ENCODE measurements around the gene RNF34. TPM values are rescaled to one million over a fixed set of nuclear protein-coding genes. Genes with fewer than 3 reads are reported as not detected.
"Not testable (repeated sequence)": the region's sequence is repeated elsewhere in the genome, so short reads cannot be mapped to it uniquely, and the experiment has no call there.

Gene RNF34
- total and polyA plus RNA-seq, 10 donors = 20.8 to 62.6 (median 52.0) TPM

GRCh38 chr12:121373755-121374154 is 26.2 kb upstream of the RNF34 start:
- TF ChIP-seq POLR2AphosphoS5 (IDR thresholded peaks at IDR 0.05) = no peak
- TF ChIP-seq, protein P1, sequence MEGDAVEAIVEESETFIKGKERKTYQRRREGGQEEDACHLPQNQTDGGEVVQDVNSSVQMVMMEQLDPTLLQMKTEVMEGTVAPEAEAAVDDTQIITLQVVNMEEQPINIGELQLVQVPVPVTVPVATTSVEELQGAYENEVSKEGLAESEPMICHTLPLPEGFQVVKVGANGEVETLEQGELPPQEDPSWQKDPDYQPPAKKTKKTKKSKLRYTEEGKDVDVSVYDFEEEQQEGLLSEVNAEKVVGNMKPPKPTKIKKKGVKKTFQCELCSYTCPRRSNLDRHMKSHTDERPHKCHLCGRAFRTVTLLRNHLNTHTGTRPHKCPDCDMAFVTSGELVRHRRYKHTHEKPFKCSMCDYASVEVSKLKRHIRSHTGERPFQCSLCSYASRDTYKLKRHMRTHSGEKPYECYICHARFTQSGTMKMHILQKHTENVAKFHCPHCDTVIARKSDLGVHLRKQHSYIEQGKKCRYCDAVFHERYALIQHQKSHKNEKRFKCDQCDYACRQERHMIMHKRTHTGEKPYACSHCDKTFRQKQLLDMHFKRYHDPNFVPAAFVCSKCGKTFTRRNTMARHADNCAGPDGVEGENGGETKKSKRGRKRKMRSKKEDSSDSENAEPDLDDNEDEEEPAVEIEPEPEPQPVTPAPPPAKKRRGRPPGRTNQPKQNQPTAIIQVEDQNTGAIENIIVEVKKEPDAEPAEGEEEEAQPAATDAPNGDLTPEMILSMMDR (IDR thresholded peaks at IDR 0.05 in 8 of 11, conservative IDR thresholded peaks at IDR 0.05 in 3 of 11) = no peak
- TF ChIP-seq POLR2A (IDR thresholded peaks at IDR 0.05) = no peak
- Histone ChIP-seq H3K4me1 (no peaks in the 10 kb centered on the region), H3K36me3 (no peaks in the 10 kb centered on the region), H3K9me3 (no peaks in the 10 kb centered on the region), H3K4me3 (no peak overlapping the region), H3K27ac (no peak overlapping the region), H3K27me3 (replicated peaks in 1 of 7) (no peaks in the 10 kb centered on the region)
- 65 to 80% (median 76%) methylated on average over 6 of the region's 6 CpGs for WGBS, 5 donors
- DNase-seq = no peak
- intact Hi-C loops (cut with DNase I; ENCODE audit: low total_unique reads) = no loop called here

DNA sequence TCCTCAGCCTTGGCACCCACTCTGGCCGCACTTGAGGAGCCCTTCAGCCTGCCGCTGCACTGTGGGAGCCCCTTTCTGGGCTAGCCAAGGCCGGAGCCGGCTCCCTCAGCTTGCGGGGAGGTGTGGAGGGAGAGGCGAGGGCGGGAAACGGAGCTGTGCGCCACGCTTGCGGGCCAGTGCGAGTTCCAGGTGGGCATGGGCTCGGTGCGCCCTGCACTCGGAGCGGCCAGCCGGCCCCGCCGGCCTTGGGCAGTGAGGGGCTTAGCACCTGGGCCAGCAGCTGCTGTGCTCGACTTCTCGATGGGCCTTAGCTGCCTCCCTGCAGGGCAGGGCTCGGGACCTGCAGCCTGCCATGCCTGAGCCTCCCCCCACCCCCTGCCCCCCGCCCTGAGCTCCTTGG is 25.6 kb upstream of the RNF34 start:
- H3K4me3 ChIP-seq; H3K4me1 ChIP-seq; intact Hi-C loops (cut with DNase I; ENCODE audit: low total_unique reads); H3K36me3 ChIP-seq; H3K27me3 ChIP-seq (replicated peaks in 1 of 7); DNase-seq; H3K9me3 ChIP-seq; H3K27ac ChIP-seq: not testable (repeated sequence)
- WGBS, 5 donors = 92 to 96% (median 96%) methylated on average over 12 to 23 of the region's 23 CpGs; no CpG with 5 or more reads in 2 of the 5 donors

- intact Hi-C loops (cut with DNase I; ENCODE audit: low total_unique reads); H3K4me3 ChIP-seq: not testable (repeated sequence)
- WGBS, 5 donors = 83 to 96% (median 91%) methylated on average over 14 of the region's 14 CpGs
Observed at GRCh38 chr12:121374945-121375584, 24.9 kb upstream of the RNF34 start.

GRCh38 chr12:121376754-121377697 is 22.9 kb upstream of the RNF34 start:
- H3K36me3 ChIP-seq = no peaks in the 10 kb centered on the region
- H3K9me3 ChIP-seq = no peaks in the 10 kb centered on the region
- H3K27ac ChIP-seq = no peak overlapping the region
- DNase-seq = no peak
- no peak overlapping the region for H3K4me3 ChIP-seq
- WGBS, 5 donors = 89 to 94% (median 93%) methylated on average over 8 of the region's 8 CpGs
- intact Hi-C loops (cut with DNase I; ENCODE audit: low total_unique reads) = no loop called here
- no peaks in the 10 kb centered on the region for H3K27me3 ChIP-seq (replicated peaks in 1 of 7)
- H3K4me1 ChIP-seq = no peaks in the 10 kb centered on the region
- no peak for TF ChIP-seq POLR2AphosphoS5 (IDR thresholded peaks at IDR 0.05)
- TF ChIP-seq, protein P1 (IDR thresholded peaks at IDR 0.05 in 8 of 11, conservative IDR thresholded peaks at IDR 0.05 in 3 of 11) = no peak
- no peak for TF ChIP-seq POLR2A (IDR thresholded peaks at IDR 0.05)

More at GRCh38 chr12:121374945-121375584, 24.9 kb upstream of the RNF34 start:
- H3K9me3 ChIP-seq; H3K27me3 ChIP-seq (replicated peaks in 1 of 7); H3K36me3 ChIP-seq; DNase-seq; H3K4me1 ChIP-seq; H3K27ac ChIP-seq: not testable (repeated sequence)

GRCh38 chr12:121378736-121379135 is 21.2 kb upstream of the RNF34 start:
- intact Hi-C loops (cut with DNase I; ENCODE audit: low total_unique reads) = no loop called here
- Histone ChIP-seq H3K27me3 (replicated peaks in 1 of 7) (no peaks in the 10 kb centered on the region), H3K4me1 (no peaks in the 10 kb centered on the region), H3K36me3 (no peaks in the 10 kb centered on the region), H3K4me3 (no peak overlapping the region), H3K9me3 (no peaks in the 10 kb centered on the region), H3K27ac (no peak overlapping the region)
- DNase-seq = no peak
- 81 to 87% (median 82%) methylated on average over 5 of the region's 5 CpGs for WGBS, 5 donors
- TF ChIP-seq POLR2AphosphoS5 (IDR thresholded peaks at IDR 0.05) (no peak), POLR2A (IDR thresholded peaks at IDR 0.05) (no peak)
- TF ChIP-seq, protein P1 (IDR thresholded peaks at IDR 0.05 in 8 of 11, conservative IDR thresholded peaks at IDR 0.05 in 3 of 11) = no peak

Data from spleen (tissue), 11 donors.